TTC549 (cell line): ENCODE measurements around the gene CCDC77.
"Not testable (repeated sequence)": the region's sequence is repeated elsewhere in the genome, so short reads cannot be mapped to it uniquely, and the experiment has no call there.

ENCODE experiments used
- FAIRE-seq: peaks from 2 replicates; lab custom pipeline; 2012; peaks lifted over from hg19 to GRCh38; lab: Jason Lieb, UNC

CCDC77 gene

DNA sequence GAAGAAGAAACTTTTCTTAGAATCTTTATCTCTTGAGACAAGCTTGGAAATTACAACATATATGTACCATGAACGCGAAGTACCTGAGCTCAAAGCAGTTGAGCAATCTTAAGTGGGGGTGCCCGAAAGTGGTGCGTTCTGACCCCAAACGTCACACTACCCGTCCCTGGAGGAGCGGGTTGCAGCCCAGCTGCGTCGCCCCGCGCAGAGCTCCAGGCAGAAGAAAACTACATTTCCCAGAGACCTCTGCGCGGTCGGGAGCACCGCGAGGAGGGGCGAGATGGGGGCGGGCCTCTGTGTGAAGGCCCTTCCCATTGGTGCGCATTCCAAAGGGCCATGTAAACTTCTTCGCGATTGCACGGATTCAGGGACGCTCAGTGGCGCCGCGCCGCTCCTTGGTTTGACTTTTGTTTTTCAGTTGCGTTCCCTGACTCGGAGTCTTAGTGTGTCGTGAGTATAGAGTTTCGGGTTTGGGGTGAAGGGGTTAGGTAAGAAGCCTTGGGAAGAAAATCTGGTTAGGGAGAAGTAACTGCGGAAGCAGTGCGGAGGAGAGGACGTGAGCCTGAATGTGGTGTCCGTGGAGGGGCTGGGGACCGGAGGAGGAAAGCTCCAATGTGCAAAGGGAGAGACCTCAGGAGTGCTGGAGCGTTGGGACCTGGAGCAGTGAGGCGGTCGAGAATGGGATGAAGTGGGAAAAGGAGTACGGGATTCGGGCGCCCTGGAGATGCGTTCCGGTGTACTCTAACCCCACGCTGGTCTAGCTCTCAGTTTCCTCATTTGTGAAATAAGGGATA lies at the start of gene CCDC77:
TSS of gene CCDC77 (plus strand) at position 410 of the 794 bp plus-strand sequence. CDS start 7,740 bp downstream, outside the sequence.
- FAIRE-seq: peak; percentile 90

DNA sequence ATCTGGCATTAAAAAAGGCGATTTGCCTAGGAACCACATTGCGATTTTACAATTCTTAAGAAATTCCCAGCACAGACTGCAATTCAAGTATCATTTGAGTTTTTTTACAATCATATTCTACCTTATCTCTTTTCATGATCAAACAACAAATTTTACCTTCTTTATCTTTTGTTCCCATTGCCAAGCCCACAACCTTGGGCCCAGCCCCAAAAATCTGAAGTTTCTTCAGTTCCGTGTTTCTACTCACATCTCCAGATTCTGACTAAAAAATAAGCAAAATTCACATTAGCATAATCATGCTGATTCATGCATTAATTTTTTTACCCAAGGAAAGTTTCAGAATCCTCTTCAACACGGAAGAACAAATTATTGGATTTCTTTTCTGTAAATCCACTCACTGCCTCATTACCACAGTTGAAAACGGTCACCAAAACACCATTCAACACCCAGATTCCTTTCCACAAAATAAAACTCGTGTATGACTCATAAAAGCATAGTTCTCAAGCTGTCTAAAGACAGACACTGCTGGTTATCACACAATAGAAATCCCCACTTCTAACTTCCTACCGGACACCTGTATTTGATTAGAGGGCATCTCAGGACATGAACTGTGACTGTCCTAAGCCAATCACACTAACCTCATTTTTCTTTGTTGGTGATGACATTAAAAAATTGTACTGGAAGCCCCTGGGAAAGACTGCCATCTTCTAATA lies 45.0 kb upstream of the CCDC77 start:
- FAIRE-seq: no peak

DNA sequence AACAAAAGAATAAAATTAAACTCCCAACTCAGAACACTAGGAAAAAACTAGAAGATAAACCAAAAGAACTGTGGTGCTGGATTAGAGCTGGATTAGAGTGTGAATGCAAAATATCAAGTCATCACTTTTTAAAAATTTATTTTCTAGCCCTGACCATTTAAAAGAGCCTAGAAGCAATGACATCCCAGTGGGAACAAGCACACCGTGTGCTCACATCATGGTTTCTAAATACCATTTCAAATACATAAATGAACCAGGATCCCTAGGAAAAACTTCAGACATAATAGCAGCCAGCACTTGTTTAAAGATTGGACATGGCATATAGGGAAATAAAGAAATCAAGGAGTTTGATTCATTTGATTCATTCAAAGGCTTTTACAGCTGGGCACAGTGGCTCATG lies 42.4 kb upstream of the CCDC77 start:
- FAIRE-seq: no peak

DNA sequence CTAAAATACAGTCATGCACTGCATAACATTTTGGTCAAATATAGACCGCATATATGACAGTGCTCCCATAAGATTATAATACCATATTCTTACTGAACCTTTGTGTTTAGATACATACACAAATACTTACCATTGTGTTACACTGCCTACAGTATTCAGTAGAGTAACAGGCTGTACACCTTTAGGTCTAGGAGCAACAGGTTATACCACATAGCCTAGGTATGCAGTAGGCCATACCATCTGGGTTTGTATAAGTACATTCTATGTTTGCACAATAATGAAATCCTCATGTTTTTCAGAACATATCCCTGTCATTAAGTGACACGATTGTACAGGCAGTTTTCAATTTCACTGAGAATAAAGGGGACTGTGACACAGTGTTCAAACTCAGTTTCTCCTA lies 34.6 kb upstream of the CCDC77 start:
- FAIRE-seq: no peak

DNA sequence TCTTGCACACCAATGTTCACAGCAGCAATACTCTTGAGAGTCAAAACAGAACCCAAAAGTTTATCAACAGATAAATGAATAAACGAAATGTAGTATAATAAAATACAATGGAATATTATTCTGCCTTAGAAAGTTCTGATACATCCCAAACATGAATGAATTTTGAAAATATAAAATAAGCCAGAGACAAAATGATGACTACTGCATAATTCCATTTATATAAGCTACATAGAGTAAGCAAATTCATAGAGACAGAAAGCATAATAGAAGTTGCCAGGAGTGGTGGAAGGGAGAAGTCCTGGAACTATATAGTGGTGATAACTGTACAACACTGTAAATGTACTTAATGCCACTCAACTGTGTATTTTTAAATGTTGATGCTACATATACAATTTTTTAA lies 33.5 kb upstream of the CCDC77 start:
- no peak for FAIRE-seq

DNA sequence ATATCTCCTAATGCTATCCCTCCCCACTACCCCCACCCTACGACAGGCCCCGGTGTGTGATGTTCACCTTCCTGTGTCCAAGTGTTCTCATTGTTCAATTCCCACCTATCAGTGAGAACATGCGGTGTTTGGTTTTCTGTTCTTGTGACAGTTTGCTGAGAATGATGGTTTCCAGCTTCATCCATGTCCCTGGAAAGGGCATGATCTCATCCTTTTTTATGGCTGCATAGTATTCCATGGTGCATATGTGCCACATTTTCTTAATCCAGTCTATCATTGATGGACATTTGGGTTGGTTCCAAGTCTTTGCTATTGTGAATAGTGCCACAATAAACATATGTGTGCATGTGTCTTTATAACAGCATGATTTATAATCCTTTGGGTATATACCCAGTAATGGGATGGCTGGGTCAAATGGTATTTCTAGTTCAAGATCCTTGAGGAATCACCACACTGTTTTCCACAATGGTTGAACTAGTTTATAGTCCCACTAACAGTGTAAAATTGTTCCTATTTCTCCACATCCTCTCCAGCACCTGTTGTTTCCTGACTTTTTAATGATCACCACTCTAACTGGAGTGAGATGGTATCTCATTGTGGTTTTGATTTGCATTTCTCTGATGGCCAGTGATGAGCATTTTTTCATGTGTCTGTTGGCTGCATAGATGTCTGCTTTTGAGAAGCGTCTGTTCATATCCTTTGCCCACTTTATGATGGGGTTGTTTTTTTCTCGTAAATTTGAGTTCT lies 30.5 kb upstream of the CCDC77 start:
- not testable (repeated sequence) for FAIRE-seq

DNA sequence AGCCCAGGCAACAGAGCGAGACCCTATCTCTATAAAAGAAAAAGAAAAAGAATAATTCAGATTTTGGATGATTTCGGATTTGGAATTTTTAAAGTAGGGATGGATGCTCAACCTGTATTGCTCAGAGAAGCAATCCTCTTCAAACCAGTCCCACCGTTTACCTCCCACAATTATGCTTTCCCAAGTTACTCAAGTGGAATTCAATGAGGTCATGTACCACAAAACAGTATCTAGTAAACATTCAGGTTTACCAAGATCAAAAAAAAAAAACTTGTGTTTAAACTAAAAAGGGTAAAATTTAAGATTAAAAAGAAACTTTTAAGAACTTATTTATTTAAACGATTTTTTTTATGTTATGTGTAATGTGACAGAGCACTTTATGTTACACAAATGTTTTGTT lies 14.8 kb upstream of the CCDC77 start:
- no peak for FAIRE-seq

DNA sequence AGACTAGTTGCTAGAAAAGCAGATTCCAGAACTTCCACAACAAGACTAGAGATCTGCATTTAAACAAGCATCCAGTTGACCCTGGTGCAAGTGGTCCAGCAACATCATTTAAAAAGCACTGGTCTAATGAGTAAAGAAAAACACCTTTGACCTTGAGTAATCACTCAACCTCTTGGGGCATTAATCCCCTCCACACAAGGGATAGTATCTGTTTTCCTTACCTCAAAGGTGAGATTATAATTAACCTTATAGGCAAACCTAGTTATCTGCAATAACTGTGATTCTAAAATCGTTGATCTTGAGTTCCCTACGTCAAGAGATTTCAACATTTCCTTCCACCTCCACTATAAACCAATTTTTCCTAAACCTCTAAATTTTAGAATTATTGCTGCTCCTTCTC lies 13.4 kb upstream of the CCDC77 start:
- FAIRE-seq: no peak

DNA sequence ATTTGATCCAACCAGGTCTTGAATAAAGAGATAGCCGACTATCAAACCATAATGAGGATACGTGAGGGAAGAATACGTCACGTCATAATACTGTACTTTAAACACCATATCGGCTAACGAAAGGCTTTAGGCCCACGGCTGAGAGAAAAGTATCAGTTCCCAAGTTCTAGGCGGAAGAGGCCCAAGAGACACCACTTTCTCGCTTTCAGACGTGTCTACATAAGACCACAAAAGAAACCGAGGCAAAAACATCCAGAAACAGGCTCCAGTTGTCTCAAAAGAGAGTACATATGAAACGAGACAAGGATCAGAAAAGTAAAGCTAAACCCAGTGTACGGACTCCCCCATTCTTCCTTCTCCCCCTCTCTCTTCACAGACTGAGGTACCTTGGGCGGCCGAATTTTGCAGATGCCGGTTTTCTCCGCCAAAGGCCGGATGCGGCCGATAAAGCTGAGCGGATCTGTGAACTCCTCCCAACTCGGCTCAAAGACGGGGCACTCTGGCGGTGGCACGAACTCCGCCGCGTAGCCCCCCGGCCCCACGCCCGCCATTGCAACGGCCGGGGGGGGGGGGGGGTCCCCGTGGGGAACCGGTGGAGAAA lies 12.8 kb upstream of the CCDC77 start:
- no peak for FAIRE-seq

DNA sequence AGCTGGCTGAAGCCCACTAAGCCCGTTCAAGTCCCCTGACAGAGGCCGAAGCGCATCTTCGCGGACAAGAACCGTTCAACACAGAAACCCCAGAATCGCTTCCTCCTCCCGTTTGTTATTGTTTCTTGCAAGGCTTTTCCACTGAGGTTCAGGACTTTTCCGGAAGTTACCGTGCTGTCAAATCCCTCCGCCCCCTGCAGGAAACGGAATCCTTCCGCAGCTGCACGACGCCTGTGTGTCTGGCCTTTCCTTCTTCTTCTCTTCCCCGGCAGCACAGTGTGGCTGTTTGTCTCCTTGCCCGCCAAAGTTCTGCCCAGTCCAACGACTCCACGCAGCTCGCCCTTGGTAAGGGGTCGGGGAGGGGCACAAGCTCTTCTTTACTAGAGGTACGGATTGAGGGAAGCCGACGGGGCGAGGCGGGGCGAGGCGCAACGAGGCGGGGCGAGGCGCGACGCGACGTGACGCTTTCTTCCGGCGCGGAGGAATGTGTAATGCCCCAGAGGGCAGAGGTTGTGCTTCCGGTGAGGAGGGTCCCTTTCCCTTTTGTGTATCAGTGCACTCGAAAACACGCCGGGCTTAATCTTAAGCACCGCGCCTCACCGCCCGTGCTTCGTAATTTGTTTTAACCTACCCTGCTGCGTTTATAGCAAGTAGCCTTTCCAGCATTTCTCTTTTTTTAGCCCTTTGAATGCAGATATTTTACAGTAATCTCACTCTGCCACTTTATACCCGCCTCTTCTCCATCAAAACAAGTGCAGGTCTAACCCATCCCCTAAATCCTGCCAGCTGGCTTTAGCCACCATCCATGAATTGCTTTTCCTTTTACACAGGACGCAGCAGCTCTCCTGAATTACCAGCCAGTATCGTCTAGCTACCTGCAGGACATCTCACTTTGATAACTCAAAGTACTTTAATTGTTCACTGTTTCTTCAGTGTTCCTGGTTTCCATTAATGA lies 12.0 kb upstream of the CCDC77 start, which contains the start of gene KDM5A:
TSS of gene KDM5A (minus strand) at position 179 of the 955 bp plus-strand sequence. CDS start 229 bp downstream, outside the sequence.
- FAIRE-seq: no peak

DNA sequence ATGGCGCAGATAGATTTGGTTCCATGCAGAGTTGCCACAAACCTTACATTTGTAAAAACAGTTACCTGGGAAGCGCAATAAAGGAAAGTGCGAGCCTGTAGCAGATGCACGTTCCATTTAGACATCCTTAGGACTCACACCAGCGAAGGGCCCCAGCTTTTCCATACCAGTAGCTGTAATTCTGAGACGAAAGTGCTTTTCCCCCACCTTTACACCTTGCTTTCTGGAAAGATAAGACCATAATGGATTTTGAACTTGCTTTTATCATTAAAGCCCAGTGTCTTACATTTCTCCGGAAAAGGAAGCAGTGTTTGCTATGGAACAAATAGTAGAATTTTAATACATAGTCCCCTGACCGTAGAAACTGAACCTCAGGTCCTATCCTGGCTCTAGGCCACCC lies 616 bp upstream of the CCDC77 start:
- FAIRE-seq: no peak

DNA sequence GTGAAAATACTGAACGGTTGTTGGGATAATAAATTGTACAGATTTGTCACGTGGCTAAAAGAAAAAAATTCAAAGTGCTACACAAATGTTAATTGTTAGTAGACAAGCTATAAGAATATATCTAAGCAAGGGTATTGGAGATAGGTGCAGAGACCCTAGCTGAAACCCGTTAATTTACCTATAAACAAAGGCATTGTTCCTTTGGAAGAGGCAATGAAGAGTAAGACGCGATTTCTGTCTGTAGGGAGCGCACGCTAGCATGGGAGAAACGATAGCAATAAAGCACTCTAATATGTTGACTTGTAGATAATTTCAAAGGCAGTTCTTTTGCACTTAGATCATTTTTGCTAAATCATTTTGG lies 565 bp downstream of the CCDC77 start:
- no peak for FAIRE-seq

DNA sequence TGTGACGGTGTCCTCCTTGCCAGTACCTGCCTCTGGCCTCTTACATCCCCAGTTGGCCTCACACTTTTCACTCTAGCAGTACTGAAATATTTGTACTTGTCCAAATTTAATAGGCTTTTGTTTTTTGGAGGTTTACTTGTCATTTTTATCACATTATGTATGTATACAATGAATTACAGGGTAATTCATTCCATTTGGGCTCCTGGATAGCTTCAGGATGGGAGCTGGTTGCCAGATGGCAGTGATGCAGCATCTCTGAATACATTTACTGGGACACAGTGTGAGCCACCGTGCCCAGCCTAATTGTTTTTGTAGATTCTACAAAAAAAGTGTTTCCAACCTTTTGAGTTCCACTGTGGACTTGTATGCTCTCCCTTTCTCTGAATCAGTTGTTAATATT lies 13.4 kb downstream of the CCDC77 start:
- FAIRE-seq: no peak

DNA sequence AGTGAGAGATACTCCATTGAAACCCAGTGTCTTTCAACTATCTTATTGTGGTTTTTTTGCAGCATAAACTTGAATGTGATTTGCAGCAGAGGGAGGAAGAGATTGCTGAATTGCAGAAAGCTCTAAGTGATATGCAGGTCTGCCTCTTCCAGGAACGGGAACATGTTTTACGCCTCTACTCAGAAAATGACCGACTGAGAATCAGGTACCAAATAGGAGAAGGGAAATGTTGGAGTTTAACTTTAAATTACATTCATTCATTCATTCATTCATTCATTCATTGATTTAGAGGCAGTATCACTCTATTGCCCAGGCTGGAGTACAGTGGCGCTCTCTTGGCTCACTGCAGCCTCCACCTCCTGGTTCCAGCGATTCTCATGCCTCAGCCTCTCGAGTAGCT lies 17.0 kb downstream of the CCDC77 start:
- FAIRE-seq: no peak

DNA sequence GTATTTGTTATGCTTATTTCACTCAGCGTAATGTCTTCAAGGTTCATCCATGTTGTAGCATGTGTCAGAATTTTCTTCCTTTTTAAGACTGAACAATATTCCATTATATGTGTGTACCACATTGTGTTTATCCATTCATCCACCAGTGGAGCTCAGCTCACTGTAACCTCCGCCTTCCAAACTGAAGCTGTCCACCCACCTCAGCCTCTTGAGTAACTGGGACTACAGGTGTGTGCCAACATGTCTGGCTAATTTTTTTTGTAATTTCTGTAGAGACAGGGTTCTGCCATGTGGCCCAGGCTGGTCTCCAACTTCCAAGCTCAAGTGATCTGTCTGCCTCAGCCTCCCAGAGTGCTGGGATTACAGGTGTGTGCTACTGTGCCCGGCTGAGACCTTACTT lies 21.1 kb downstream of the CCDC77 start:
- no peak for FAIRE-seq

DNA sequence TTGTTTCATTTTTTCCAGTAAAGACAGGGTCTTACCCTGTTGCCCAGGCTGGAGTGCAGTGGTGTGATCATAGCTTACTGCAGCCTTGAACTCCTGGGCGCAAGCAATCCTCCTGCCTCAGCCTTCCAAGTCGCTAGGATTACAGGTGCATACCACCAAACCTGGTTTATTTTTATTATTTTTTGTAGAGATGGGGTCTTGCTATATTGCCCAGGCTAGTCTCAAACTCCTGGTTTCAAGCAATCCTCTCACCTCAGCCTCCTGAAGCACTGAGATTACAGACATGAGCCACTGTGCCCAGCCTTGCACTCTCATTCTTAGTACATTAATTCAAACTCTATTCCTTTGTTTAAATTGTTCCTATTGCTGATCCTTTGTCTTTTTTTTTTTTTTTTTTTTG lies 34.3 kb downstream of the CCDC77 start:
- not testable (repeated sequence) for FAIRE-seq

DNA sequence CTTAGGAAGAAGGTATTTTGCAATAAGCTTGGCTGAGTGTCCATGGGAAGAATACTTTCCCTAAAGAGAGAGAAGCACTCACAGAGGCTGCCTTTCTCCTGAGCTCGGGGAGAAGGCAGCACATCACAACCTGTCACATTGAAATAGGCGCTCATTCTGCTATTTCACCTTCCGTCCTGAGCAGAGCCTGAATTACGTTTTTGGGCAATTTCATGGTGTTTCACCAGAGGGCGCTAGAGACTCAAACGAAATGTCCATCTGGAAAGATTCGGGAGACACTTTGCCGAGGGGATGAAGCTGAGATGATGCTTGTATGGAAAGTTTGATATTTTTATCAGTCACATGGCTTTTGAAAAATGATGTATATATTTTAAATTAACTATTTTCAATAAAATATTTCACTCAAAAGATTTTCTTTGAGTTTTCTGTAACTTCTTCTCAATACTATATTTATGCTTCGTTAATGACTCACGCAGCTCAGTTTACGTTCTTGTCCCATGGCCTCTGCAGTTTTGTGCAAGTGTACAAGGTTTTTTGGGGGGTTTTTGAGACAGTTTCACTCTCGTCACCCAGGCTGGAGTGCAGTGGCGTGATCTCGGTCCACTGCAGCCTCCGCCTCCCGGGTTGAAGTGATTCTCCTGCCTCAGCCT lies 40.9 kb downstream of the CCDC77 start:
- peak; percentile 75 for FAIRE-seq

DNA sequence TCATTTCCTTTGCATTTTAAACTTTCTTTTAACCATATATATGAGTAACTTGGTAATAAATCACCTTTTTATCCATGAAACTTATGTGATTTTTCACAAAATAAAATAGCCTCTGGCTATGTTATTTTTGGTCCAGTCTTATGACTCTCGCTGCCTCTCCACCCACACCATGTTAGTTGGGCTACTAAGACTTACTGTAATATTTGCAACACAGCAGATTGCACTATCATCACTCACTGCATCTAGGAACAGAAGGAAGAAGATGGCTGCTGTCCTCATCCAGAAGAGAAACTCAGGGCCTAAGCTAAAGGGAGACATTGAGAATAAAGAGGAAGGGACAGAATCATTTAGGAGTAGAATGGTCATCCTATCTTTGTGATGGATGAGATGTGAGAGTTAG lies 45.7 kb downstream of the CCDC77 start:
- no peak for FAIRE-seq

DNA sequence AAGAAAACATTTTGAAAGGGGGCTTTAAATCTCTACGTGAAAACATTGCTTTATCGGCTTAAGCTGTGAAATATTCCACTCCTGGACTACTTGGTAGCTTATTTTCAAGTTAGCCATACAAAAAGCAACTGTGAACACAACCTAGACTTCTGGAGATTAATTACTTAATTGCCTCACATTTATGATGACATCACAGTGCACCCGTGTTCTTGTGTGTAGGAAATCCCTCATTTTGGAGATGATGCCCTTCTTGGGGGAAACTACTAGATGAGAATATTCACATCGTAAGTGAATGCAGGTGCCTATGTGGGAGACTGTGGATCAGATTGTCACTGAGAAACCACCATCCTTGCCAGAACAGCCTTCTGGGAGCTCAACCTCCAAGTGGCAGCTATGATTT lies 47.8 kb downstream of the CCDC77 start:
- no peak for FAIRE-seq

DNA sequence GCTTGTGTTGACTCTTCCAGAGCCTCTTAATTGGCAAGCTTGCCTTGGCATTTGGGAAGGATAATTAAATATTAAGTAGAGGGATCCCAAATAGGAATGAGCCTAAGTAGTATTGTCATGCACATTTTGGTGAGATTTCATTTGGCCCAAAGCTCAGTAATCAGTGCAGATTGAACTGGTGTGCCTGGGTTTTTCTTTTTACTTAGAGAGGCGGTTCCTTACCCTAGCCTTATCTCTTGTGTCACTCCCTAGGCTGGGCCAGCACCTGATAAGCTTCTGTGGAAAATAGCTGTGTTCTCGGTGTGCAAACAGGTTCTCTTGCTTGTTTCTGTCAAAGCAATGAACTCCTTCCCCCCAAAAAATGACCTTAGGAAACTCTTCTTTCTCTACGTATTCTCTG lies 49.0 kb downstream of the CCDC77 start:
- FAIRE-seq: no peak

DNA sequence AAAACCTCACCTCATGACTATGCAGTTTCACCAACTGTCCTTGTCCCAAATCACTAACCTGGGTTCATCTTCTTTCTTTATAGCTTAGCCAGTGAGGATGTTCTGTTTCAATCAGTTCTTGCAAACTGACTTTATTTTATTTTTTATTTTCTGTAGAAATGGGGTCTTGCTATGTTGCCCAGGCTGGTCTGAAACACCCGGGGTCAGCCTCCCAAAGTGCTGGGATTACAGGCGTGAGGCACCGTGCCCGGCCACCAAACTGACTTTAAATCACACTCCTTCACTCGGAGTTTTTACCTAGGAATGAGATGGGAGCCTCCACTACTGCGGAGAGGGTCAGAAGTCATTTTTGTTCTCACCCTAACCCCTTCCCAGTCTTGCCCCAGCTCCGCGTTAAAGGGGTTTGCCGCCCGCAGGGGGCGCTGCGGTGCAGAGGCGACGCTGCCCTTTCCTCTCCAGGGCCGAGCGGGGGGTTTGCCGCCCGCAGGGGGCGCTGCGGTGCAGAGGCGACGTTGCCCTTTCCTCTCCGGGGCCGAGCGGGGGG lies 51.3 kb downstream of the CCDC77 start:
- no peak for FAIRE-seq
